ENCODE results near the gene CPLANE2.

- no peak; the same call in 1 of the 2 replicates for TF ChIP-seq CTCF (conservative IDR thresholded peaks at IDR 0.05)
- TF ChIP-seq ZFX (IDR thresholded peaks at IDR 0.05): no peak
Measured at GRCh38 chr1:16204634-16205333, 32.2 kb downstream of the CPLANE2 start.
